Neuron (in vitro differentiated cells): ENCODE measurements around the gene NCLN.
"Not testable (repeated sequence)": the region's sequence is repeated elsewhere in the genome, so short reads cannot be mapped to it uniquely, and the experiment has no call there.

Experiments used
- H2AFZ ChIP-seq: one replicate; pipeline ENCODE4 v1.6.1; 2013; ENCODE audit warnings: low read depth, mild to moderate bottlenecking, inconsistent platforms, low read length, moderate library complexity
- H3K27me3 ChIP-seq: one replicate; pipeline ENCODE4 v1.6.1; 2013; ENCODE audit warnings: low read length; ENCODE audit not compliant: insufficient read depth
- H3K36me3 ChIP-seq: one replicate; pipeline ENCODE4 v1.6.1; 2013; ENCODE audit warnings: low read length; ENCODE audit not compliant: insufficient read depth
- H3K4me1 ChIP-seq: one replicate; pipeline ENCODE4 v1.6.1; 2013; ENCODE audit warnings: low read length; ENCODE audit not compliant: insufficient read depth
- H3K4me3 ChIP-seq: 2 replicates; pipeline ENCODE4 v1.5.1; 2013; ENCODE audit warnings: mild to moderate bottlenecking, low read length, moderate library complexity
- H3K9me3 ChIP-seq: one replicate; pipeline ENCODE4 v1.6.1; 2013; ENCODE audit warnings: low read length

The NCLN gene

GRCh38 chr19:3162418-3163229 lies 23.1 kb upstream of the NCLN start:
- H3K36me3 ChIP-seq: no peaks in the 10 kb centered on the region
- peaks cover 3% of the 10 kb centered on the region for H3K9me3 ChIP-seq
- no peak overlapping the region for H2AFZ ChIP-seq
- peaks cover 3% of the 10 kb centered on the region for H3K4me1 ChIP-seq
- no peaks in the 10 kb centered on the region for H3K27me3 ChIP-seq
- no peak overlapping the region for H3K4me3 ChIP-seq

GRCh38 chr19:3163230-3163886 lies 22.4 kb upstream of the NCLN start:
- no peaks in the 10 kb centered on the region for H3K27me3 ChIP-seq
- peaks cover 3% of the 10 kb centered on the region for H3K9me3 ChIP-seq
- H3K4me1 ChIP-seq: peaks cover 3% of the 10 kb centered on the region
- no peak overlapping the region for H2AFZ ChIP-seq
- no peaks in the 10 kb centered on the region for H3K36me3 ChIP-seq
- H3K4me3 ChIP-seq: no peak overlapping the region

DNA sequence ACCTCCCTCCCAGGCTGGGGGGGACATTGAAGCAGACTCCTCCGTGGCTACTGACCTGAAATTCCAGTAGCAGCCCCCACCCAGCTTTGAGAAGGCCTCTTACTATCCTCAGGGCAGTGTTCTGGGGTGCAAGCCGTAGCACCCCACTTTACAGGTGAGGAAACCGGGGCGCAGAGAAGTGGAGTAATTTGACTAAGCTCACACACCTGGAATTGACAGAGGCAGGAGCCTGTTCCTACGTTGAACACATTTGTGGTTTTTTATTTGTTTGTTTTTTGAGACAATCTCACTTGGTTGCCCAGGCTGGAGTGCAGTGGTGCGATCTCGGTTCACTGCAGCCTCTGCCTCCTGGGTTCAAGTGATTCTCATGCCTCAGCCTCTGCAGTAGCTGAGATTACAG lies 21.8 kb upstream of the NCLN start:
- no peak overlapping the region for H3K4me3 ChIP-seq
- no peaks in the 10 kb centered on the region for H3K27me3 ChIP-seq
- no peaks in the 10 kb centered on the region for H3K36me3 ChIP-seq
- H2AFZ ChIP-seq: no peak overlapping the region
- peaks cover 3% of the 10 kb centered on the region for H3K4me1 ChIP-seq
- H3K9me3 ChIP-seq: peaks cover 3% of the 10 kb centered on the region

- H3K4me3 ChIP-seq: no peak overlapping the region
- H3K36me3 ChIP-seq: no peaks in the 10 kb centered on the region
- H2AFZ ChIP-seq: no peak overlapping the region
- H3K9me3 ChIP-seq: peaks cover 3% of the 10 kb centered on the region
- H3K4me1 ChIP-seq: peaks cover 3% of the 10 kb centered on the region
- H3K27me3 ChIP-seq: no peaks in the 10 kb centered on the region
Observed at GRCh38 chr19:3167533-3168272, 18.0 kb upstream of the NCLN start.

GRCh38 chr19:3171894-3172672 lies 13.6 kb upstream of the NCLN start:
- no peaks in the 10 kb centered on the region for H3K4me1 ChIP-seq
- no peaks in the 10 kb centered on the region for H3K36me3 ChIP-seq
- no peak overlapping the region for H3K4me3 ChIP-seq
- H2AFZ ChIP-seq: no peak overlapping the region
- H3K9me3 ChIP-seq: no peaks in the 10 kb centered on the region
- no peaks in the 10 kb centered on the region for H3K27me3 ChIP-seq

- H3K27me3 ChIP-seq, H2AFZ ChIP-seq, H3K4me3 ChIP-seq, H3K9me3 ChIP-seq, H3K36me3 ChIP-seq, H3K4me1 ChIP-seq: not testable (repeated sequence)
Observed at GRCh38 chr19:3172673-3173000, 13.1 kb upstream of the NCLN start.

- Histone ChIP-seq H3K4me3 (no peak overlapping the region), H2AFZ (no peak overlapping the region), H3K4me1 (no peaks in the 10 kb centered on the region), H3K27me3 (no peaks in the 10 kb centered on the region), H3K9me3 (no peaks in the 10 kb centered on the region), H3K36me3 (no peaks in the 10 kb centered on the region)
Observed at GRCh38 chr19:3175781-3176714, 9.7 kb upstream of the NCLN start.

GRCh38 chr19:3176715-3177501 lies 8.8 kb upstream of the NCLN start:
- no peak overlapping the region for H2AFZ ChIP-seq
- no peaks in the 10 kb centered on the region for H3K36me3 ChIP-seq
- H3K4me3 ChIP-seq: no peak overlapping the region
- H3K4me1 ChIP-seq: no peaks in the 10 kb centered on the region
- H3K9me3 ChIP-seq: no peaks in the 10 kb centered on the region
- H3K27me3 ChIP-seq: no peaks in the 10 kb centered on the region

GRCh38 chr19:3178377-3178972 lies 7.3 kb upstream of the NCLN start, which contains the start of gene S1PR4:
Gene S1PR4, plus strand, starts transcription at chr19:3178769. Its CDS starts 24 bp downstream, at chr19:3178793.
- Histone ChIP-seq H3K36me3 (no peaks in the 10 kb centered on the region), H3K4me1 (no peaks in the 10 kb centered on the region), H3K27me3 (no peaks in the 10 kb centered on the region), H2AFZ (no peak within 1 kb of the TSS), H3K9me3 (no peaks in the 10 kb centered on the region), H3K4me3 (no peak within 1 kb of the TSS)

GRCh38 chr19:3178973-3179738 lies 6.6 kb upstream of the NCLN start:
- Histone ChIP-seq H3K27me3 (no peaks in the 10 kb centered on the region), H3K9me3 (no peaks in the 10 kb centered on the region), H2AFZ (no peak overlapping the region), H3K4me3 (no peak overlapping the region), H3K4me1 (no peaks in the 10 kb centered on the region), H3K36me3 (no peaks in the 10 kb centered on the region)
